NCI-H2196 treated with DMSO at 0.1 percent for 48 hours (cell line): Measurements from ENCODE around the gene ATAD5.
"Not testable (repeated sequence)": the region's sequence is repeated elsewhere in the genome, so short reads cannot be mapped to it uniquely, and the experiment has no call there.

Source experiments
- DNase-seq: peaks from one replicate; lab custom pipeline; 2025; ENCODE audit not compliant: unreplicated experiment; lab: John Stamatoyannopoulos, UW

Gene ATAD5

DNA sequence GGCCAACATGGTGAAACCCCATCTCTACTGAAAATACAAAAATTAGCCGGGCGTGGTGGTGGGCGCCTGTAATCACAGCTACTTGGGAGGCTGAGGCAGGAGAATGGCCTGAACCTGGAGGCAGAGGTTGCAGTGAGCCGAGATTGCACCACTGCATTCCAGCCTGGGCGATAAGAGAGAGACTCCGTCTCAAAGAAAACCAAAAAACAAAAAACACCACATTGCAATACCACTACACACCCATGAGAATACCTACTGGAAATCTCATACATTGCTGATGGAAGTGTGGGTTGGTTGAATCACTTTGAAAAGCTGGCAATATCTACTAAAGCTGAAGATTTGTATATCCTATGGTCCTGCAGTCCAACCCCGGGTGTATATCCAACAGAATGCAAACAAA is 78.4 kb downstream of the ATAD5 start:
- DNase-seq = not testable (repeated sequence)

- no peak for DNase-seq
These were observed 82.2 kb downstream of the ATAD5 start for GRCh38 chr17:30913955-30914354.

- no peak for DNase-seq
These were observed 84.3 kb downstream of the ATAD5 start for GRCh38 chr17:30915833-30916611.

DNA sequence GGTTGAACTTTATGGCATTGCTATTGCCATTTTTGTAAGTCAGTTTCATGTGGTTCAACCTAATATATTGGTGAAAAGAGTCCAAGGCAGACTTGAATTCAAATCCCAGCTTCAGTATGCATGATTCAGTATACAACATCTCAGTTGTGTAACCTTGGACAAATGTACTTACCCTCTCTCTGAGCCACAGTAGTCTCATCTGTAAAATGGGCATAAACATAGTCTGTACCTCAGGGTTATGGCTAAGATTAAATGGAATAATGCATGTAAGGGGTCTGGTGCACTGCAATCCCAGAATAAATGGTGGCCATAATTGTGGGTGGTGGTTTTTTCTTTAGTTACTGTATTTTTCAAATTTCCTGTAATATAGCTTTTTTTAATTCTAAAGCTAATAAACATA is 85.3 kb downstream of the ATAD5 start:
- no peak for DNase-seq

DNA sequence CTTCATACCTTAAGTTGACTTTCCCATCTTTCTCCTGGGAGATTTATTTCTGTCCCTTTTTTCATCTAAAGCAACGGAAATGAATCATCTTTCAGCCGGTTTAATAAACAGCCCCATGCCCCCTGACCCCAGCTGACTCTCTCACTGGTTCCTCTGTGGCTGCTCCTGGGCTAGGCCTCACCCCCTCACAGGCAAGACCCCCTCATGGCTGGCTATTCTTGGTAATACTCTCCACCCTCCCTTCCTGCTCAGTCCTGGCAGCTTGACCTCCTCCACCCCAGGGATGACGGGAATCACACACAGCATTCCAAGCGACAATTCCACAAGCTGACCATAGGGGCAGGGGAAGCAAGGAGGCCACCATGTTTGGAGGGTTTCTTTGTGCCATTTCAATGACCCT is 88.5 kb downstream of the ATAD5 start:
- no peak for DNase-seq

DNA sequence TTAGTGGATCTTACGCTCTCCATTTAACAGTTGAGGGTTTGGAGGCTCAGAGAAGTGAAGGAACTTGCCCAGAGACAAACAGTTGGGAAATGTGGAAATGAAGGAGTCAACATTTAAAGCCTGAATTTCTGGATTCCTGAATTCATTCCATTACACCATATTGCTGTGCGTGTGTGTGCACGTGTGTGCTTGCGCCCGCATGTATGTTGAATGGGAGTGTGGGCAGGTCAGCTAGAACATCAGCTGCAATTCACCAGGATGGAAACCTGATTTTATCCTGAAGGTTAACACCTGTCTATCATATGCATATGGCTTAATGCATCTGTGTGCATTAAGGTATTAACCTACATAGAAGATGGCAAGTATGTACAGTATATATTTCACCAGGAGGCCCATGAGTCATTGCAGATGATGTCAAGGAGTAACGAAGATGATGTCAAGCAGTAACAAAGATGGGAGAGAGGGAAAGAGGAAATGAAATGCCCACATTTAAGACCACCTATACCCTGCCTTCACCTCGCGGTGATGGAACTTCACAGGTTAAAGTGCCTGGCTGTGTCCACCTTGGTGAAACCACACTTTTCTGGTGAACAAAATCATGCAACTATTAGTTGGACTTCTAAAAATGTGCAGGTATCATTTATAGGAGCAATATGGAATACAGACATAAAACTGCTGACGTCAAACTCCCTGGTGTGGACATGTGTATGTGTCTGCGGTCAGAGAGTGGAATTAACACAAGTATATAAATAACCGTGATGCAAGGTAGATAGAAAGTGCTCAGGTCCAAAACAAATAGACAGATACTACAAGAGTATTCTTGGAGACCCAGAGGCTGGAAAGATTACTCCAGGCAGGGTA is 89.1 kb downstream of the ATAD5 start:
- no peak for DNase-seq

DNA sequence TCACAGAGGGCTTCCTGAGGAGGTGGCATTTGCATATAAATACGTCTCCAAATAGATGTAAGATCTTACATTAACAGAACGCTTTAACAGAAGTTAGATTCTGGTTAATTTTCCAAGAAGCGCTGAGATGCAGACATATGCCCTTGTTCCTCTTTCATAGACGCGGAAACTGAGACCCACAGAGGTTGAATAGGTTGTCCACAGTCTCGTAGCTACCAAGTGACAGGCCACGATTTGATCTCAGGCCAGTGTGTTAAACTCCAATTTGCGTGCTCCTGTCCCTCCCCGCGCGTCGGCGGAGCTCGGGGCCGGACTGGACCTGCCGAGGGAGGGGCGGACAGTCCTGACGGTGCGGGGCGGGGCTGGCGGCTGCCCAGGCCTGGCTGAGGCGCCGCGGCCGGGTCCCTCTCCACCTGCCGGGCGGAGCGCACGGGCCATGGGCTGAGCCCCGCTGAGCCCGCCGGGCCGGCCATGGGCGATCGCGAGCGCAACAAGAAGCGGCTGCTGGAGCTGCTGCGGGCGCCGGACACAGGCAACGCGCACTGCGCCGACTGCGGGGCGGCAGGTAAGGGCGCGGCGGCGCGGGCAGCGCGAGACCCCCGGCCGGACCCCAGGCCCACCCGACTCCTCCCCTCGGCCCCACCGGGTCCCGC is 89.9 kb downstream of the ATAD5 start, which contains the start of gene ADAP2:
TSS of gene ADAP2 (plus strand) at position 402 of the 653 bp plus-strand sequence. CDS start at position 472, 70 bp downstream.
- peak; percentile 1 for DNase-seq

DNA sequence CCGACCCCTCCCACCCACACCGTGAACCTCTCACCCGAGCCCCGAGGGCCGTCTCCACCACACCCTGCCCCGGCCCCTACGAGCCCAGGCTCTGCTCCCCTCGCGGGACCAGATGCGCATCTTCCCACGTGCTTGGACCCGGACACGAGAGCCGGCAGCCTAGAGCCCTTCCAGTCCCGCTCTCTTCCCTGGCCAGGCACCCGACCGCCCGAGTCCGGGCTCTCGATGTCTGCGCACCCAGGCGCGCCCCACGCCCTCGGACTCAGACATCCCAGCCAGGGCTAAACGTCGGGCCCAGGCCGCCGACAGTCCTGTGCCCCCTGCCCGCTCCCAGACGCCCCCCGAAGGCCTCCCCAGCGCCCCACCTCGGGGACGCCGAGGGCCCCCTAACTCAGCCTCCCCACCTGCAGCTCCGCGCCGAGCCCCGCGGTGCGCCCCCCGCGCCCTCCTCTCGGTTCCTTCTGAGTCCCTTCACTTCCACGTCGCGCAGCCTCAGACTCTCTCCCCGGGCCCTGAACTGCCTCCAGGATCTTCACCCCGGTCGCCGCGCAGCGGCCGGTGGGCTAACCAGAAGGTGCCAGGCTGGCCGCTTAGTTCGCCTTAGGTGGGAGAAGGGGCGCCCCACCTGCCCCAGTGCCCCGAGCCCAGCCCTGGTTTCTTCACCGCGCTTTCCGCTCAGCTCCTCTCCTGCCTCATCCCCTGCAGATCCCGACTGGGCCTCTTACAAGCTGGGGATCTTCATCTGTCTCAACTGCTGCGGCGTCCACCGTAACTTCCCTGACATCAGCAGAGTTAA is 90.7 kb downstream of the ATAD5 start:
- no peak for DNase-seq

- DNase-seq = no peak
These were observed 92.6 kb downstream of the ATAD5 start for GRCh38 chr17:30924341-30924740.

DNA sequence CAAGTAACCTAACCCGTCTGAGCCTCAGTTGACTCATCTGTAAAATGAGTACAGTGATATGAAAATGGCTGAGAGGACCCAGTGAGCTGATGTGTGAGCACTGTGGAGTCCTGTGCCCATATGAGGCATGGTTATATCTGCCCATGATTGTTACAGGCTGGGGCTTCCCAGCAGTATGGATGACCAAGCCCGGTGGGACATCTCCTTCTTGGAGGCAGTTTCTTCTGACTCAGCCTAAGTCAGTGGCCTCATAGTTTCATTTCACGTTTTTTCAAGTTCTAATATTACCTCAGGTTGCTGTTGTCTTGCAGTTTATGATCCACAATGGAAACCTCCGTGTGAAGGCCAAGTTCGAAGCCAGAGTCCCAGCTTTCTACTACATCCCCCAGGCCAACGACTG is 94.8 kb downstream of the ATAD5 start:
- DNase-seq = no peak

GRCh38 chr17:30927756-30928155 is 96.0 kb downstream of the ATAD5 start:
- DNase-seq = no peak

DNA sequence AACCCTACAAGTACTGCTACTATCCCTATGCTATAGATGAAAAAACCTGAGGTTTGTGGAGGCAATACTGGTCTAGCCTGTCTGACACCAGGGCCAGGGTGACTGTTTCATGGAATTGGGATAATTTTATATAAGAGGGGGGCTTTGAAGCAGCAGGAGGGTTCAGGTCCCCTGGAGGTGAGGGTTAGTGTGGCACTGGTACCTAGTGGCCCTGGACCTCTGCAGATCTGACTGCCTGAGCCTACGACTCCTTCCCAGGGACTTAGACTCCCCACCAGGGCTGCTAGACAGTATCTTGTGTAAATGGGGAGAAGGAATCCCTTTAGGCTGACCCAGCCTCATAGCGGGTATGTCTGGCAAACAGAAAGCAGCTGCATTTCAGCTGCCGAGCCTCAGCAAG is 96.8 kb downstream of the ATAD5 start:
- no peak for DNase-seq

- no peak for DNase-seq
These were observed 97.4 kb downstream of the ATAD5 start for GRCh38 chr17:30929081-30929633.

GRCh38 chr17:30929861-30930260 is 98.1 kb downstream of the ATAD5 start:
- DNase-seq = not testable (repeated sequence)

- DNase-seq = no peak
These were observed 98.7 kb downstream of the ATAD5 start for GRCh38 chr17:30930495-30930894.

GRCh38 chr17:30931582-30931981 is 99.8 kb downstream of the ATAD5 start:
- DNase-seq = not testable (repeated sequence)

DNA sequence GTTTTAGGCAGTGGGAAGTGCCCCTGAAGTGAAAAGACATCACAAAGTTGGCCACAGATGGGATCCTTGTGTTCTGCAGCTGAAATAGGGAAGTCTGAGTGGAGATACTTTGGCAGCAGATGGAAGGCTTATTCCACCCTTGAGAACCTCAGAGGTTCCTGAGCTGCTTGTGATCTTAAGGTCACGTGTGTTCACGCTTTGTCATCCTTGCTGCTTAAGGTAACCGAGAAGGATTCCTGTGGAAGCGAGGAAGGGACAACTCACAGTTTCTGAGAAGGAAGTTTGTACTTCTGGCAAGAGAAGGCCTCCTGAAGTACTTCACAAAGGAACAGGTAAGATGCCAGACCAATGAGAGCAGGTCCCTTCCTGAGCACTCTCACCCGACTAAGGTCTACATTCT is 102.2 kb downstream of the ATAD5 start:
- no peak for DNase-seq

DNA sequence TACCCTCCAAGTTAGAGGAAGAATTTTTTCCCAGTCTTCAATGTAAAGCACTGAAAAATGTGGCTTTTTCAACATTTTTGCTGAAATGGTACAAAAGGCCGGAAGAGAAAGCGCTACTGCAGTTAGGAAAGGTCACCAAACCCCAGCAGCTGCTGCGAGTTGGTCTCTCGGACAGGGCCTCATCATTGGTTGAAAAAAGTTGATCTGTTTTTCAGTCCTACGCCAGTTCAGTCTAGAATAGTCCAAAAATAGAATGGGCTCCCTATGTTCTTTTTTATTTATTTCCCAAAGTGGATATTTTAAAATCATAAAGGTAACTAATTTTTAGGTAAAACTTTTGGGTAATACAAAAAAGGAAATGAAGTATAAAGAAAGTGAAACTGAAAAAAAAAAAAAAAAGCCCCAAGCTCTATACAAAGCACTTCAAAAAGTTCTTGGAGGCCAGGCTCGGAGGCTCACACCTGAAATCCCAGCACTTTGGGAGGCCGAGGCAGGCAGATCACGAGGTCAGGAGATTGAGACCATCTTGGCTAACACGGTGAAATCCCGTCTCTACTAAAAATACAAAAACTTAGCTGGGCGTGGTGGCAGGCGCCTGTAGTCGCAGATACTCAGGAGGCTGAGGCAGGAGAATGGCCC is 107.4 kb downstream of the ATAD5 start:
- DNase-seq = no peak

GRCh38 chr17:30942308-30943079 is 110.7 kb downstream of the ATAD5 start:
- no peak for DNase-seq
